ENCODE data around the gene ARMH1.

Gene ARMH1

DNA sequence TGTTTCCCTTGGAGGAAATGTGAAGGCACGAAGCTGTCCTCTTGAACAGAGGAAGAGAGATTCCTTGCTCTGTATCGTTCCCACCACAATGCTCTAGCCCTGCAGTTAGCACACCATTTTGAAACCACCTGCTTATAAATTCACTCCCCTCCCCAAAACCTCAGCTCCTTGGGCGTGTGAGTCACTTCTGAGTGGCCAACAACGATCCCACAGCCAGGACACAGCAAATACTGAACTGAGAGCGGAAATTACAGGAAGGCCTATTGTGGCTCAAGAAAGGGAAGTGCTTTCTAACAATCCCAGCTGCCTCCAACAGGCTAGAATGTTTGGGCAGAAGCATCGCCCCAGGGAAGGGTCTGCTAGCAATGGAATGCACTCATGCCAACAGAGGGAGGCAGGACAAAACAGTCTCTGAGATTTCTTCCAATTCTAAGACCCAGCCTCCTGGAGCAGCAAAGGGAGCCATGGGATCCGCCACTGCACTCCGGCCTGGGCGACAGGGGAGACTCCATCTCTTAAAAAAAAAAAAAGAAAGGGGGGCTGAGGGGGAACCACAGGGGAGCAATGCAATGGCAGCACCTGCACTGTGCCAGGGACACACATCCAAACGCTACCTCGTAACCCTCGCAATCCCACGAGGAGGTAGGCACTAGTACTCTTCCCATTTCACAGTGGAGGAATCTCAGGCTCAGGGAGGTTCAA lies 2.1 kb upstream of the ARMH1 start:
- peak; percentile 21 to 65 for DNase-seq

DNA sequence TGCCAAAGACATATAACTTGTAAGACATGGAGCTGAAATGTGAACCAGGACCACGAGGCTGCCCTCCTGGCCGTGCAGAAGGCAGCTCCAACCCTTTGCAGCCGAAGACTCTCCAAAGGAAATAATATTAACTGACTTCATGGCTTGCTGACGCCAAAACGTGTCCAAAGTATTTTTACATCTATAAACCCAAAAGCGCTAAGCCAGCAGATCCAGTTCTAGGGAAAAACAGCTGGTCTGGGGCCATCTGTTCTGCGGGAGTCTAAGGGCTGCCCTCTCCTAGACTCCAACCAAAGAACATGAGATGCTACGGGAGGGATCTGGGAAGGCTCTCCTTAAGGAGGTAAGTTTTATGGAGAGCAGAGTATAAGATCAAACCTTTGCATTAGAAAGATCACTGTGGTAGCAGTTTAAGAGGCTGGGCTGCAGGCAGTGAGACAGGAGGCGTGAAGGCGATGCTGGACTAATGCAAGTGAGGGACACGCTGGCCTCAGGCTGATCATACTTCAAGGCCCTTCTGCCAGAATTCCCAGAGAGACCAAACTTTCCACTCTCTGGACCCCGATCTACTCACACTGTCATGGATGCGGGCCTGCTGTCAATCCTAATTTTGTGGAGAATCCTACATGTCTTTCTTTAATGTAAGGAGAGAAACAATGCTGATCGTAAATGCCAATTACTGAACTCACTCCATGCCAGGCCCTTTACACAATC lies 1.4 kb upstream of the ARMH1 start:
- no peak for DNase-seq

DNA sequence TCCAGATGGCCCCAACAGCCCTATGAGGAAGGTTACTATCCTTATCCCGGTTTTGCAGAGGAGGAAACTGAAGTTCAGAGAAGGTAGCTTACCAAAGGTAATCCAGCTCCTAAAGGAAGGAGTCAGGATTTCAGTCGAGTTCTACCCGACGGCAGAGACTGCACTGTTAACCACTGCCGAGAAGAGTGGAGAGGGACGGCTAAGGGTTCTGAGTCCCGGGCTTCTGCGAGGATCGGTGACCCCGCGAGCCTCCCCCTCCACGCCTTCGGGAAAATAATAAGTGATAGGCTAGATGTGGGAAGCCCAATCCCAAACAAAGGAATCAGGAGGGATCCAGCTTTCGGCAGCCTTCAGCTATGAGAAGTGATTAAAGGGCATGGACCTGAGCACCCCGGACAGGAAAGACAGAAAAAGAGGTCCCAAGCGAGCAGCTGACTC lies 820 bp upstream of the ARMH1 start:
- no peak for DNase-seq

DNA sequence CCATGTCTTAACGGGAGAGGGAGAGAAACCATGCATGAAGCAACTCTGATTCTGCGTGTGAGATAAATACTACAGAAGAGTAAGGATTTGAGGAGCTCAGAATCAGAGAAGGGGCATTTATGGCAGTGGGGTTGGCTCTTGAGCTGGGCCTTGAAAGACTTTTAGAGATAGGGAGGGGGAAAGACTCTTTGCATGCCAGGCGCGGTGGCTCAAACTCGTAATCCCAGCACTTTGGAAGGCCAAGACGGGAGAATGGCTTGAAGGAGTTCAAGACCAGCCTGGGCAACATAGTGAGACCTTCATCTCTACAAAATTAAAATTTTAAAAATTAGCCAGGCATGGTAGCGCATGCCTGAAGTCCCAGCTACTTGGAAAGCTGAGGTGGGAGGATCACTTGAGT lies 672 bp downstream of the ARMH1 start:
- no peak for DNase-seq

DNA sequence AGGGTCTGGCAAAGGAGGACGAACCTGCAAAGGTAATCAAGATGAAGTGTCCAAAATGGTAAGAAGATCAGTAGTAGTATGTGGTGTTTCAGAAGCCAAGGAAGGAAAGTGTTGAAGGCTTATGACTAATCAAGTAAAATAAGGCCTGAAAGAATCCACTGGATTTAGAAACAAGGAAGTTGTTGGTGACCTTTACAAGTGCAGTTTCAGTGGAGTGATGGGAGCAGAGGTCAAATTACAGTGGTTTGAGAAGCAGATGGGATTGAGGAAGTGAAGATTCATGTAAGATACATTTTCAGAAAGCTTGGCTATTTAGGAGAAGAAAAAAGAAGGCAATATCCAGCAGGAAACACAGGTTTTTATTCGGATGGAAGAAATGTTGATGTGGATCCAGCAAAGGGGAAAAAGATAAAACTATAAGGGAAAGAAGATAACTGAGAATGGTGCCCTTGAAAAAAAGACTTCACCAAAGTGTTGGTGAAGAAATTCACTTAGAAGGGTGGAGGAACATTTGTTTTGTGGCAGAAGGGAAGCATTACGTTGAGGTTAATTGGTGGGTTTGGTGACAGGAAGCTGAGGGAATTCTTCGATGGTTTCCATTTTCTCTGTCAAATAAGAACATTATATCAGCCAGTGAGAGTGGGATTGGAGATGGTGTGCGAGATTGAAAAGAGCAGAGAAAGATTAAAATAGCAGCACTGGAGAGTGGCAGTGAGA lies 2.1 kb downstream of the ARMH1 start:
- peak in 1 of 2 donors; percentile 20 for DNase-seq

DNA sequence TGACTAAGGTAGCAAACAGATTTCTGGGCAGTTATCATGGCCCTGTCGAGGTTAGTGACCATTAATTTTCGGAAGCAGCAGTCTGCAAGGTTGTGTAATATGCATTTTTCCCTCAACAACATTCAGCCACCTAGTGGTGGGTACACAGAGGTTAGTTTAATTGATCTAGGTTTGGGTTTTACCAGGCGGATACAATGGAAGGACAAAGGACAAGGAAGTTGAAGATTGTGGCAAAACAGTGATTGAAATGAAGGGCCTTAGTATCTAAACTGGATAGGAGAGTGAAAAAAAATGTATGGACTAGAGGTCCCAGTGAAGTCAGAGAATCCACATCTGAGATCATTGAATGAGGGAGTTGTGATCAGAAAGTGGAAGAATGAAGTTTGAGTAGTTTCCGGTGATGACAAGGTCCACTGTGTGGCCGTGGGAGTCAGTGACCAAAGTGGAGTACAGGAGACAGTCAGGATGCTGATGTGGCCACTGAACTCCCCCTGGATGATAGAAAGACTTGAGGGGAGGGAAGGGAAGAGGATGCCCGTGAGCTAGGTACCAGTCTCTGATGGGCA lies 2.8 kb downstream of the ARMH1 start:
- peak; percentile 23 to 27 for DNase-seq

DNA sequence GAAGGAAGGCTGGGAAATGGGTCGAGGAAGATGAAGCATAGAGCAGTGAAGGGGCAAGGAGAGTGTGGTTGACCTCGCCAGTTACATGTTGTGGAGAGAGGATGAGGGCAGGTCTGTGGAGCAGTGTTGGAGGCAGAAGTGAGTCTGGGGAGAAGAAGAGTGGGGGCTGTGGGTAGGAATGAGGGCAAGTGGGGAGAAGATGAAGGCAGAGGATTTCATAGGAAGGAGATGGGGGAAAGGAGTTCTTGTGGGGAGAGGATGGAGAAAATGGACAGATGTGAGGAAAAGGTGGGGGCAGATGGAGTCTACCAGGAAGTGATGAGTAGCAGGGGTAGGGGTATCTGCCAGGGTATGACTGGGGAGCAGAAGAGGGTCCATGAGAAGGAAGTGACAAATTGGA lies 3.6 kb downstream of the ARMH1 start:
- no peak for DNase-seq

DNA sequence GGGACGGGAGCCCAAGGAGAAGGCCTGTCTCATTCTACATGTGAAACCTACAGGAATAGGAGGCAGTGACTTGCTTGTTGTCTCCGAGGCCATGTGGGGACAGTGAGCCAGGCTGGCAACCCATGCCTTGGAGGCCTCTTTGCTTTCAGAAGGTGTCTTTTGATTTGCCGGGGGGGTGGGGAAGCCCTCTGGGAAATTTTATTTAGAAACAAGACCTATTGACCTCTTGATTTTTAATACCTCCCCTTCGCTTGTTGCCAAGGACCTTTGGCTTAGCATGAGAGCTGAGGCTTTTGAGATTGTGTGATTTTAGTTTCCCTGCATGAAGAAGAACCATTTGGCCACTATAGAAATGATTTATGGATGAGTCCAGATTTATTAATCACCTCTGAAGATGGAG lies 4.1 kb downstream of the ARMH1 start:
- no peak for DNase-seq

DNA sequence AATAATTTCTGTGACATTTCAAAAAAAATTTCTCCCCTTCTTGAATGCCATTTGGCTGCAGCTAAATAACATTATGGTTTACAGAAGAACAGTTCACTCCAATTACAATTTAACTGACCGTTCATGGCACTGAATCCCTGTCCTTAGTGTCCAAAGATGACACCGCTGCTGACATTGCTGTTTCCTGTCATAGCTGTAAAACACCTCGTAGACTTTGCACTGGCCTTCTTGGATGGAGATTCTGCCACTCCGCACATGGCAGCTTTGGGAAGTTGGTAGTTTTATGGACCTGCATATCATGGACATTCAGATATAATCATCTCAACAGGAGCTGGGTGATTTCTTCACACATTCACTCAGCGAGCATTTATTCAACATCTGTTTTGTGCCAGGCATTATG lies 5.0 kb downstream of the ARMH1 start:
- DNase-seq: no peak

DNA sequence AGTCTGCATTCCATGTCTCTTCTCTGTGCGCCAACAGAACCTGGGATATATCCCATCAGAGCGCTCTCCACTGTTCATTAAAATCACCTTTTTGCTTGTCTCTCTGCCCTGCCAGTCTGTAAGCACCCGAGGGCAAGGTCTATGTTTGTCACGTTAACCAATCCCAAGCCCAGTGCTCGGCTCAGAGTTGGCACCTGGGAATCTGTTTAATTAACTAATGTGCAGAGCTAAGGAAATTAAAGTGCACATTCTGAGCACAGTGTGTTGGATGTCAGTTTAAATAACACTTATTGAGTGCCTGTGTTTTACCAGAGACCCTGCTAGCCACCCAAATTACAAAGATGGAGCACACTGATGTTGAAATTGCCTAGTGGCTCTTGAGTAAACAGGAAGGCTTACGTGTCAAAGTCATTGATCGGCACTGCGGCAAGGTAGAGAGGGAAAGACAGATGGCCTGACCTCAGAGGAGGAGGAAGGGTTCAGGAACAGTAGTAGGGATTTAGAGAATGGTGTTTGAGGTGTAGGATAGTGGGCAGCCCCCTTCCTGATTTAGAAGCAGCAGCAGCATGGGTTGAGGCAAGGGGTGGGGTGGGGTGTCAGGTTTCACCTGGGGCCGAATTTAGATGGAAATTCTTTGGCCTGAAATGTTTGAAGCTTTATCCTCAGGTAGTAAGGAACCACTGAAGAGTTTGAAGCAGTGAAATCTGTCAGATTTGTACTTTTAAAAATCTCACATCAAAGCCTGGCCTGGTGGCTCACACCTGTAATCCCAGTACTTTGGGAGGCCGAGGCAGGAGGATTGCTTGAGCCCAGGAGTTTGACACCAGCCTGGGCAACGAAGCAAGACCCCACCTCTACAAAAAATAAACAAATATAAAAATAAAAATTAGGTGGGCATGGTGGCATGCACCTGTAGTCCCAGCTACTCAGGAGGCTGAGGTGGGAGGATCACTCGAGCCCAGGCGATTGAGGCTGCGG lies 7.7 kb downstream of the ARMH1 start:
- no peak for DNase-seq

DNA sequence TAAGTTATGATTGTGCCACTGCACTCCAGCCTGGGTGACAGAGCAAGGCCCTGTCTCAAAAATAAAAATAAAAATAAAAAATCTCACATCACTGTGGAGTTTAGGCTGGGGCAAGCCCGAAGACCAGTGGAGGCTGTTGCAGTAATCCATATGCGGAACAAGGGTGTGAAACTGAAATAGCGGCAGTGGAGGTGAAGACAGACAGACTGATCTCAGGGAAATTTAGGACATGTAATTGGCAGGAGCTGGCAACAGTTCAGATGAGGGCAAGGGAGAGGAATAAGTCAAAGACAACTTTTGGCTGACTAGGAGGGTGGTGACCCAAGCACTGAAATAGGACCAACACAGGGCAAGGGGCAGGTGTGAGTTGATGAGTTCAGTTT lies 8.4 kb downstream of the ARMH1 start:
- DNase-seq: no peak

DNA sequence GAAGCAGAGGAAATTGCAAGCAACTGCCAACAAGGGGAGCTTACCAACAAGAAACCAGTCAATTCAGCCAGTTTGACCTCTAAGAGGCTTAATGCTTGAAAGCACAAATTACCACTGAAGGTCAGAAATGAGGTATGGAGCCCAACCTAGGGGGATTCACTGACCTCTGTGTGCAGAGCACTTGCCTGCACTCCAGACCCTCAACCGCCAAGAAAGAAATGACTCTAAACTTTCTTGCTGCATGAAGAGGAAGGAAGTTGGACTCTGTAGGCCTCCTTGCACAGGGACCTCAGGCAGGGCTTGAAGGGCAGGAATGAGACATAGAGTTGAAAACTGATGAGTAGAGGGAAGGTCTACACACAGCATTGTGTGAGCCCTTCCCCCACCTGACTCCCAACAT lies 10.0 kb downstream of the ARMH1 start:
- no peak for DNase-seq

DNA sequence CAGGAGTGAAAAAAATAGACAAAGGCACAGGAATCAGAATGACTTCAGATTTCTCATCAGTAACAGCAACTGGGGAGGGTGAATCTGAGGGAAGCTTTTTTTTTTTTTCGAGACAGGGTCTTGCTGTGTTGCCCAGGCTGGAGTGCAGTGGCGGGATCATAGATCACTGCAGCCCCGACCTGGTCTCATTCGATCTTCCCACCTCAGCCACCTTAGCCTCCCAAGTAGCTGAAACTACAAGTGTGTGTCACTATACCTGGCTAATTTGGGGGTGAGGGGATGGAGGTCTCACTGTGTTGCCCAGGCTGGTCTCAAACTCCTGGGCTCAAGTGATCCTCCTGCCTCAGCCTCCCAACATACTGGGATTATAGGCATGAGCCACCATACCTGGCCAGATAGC lies 10.7 kb downstream of the ARMH1 start:
- no peak for DNase-seq

DNA sequence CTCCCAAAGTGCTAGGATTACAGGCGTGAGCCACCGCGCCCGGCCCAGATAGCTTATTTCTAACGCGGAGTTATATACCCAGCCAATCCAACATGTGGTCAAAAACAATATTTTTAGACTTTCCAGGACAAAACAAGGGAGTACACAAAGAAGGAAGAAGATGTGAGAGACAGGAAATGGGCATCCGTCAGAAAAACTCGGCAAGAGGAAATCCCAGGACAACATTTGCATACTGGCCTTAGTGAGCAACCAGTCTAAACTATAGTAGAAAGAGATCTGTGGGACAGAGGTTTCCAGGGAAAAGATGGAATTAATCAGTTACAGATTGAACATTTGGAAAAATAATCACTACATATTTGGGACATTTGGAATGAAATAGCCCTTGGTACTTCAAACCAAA lies 11.4 kb downstream of the ARMH1 start:
- DNase-seq: no peak

DNA sequence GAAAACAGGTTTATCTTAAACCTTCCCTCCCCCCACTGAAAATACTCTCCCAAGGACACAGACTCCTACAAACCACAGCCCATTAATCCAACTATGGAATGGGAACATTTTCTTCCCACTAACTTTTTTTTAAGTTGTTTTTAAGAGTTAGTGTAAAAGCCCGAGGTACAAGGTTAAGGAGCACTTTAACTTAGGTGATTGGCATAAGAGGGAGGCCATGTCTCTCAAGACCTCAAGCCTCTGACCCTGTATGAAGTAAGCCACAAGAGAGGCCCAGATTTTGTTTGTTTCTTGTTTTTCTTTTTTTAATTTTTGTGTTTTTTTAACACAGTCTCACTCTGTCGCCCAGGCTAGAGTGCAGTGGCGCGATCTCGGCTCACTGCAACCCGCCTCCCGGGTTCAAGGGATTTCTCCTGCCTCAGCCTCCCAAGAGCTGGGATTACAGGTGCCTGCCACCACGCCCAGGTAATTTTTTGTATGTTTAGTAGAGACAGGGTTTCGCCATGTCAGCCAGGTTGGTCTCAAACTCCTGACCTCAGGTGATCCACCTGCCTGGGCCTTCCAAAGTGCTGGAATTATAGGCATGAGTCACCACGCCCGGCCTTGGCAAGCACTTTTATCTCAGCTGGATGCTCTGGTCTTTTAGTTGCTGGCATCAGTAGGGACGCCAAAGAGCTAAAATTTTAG lies 14.4 kb downstream of the ARMH1 start:
- no peak for DNase-seq

DNA sequence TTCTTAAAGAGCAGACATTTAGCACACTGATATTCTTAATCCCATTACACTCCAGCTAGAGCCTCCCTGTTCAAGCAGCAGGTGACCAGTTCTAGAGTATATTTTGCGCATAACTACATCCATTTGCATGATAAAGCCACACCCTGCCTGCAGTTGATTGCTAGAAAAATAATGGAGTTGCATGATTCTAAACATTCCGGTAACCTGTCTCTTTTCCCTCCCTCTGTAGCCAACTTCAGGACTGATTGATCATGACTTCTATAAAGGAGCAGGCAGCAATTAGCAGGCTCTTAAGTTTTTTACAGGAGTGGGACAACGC lies 14.9 kb downstream of the ARMH1 start:
- DNase-seq: no peak

DNA sequence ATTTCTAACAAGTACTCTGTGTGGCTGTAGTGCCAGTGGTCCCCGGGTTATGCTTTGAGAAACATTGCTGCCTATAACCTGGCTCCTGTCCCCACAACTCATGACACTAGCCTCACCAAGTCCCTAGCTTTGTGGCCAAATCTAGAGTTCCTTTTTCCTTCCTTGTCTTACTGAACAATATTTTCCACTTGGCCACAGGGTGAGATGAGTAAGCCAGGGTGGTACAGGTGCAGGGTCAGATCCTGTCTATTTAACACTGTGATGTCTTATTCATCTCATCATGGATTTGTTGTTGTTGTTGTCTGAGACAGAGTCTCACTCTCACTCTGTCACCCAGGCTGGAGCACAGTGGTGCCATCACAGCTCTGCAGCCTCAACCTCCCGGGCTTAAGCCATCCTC lies 18.6 kb downstream of the ARMH1 start:
- no peak for DNase-seq

DNA sequence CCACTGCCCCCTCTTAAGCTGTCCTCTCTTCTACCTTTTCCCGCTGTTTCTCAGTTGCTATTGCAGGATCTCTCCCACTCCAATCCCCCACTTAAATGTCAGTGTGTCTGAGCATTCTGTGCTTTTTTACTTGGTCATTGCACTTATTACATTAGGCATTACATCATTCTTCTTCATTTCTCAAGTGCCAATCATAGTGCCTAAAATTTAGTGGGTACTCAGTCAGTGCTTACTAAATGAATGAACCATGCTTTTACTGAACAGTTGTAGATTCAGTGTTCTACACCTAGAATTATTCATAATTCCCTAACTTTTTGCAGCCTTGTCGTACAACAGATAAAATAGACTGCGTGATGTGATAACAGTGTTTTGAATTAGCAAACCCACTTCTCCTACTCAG lies 19.4 kb downstream of the ARMH1 start:
- DNase-seq: no peak

DNA sequence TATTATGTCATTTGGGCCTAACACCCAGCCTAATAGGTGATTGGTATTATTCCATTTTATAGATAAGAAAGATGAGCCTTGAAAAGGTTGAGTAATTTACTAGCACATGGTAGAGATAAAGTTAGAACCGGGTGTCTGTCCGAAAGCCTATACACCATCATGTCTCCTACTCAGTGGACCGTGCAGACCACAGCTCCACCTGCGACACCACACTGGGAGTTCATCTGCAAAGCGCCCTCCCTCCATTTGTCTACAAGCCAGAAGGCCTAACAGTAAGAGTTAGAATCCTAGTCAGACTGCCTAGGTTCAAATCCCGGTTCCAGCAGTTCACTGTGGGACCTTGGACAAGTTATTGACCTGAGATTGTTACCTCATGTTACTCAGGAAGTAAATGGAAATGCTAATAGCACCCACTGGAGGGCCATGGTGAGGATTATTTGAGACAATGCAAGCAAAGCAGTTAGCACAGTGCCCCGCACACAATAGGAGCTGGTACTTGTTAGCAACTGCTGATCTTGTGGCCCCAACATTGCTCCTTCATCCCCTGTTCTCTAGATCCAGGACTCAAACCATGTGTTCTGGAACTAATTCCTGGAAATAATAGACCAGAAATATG lies 20.5 kb downstream of the ARMH1 start:
- DNase-seq: peak in 1 of 2 donors; percentile 26

DNA sequence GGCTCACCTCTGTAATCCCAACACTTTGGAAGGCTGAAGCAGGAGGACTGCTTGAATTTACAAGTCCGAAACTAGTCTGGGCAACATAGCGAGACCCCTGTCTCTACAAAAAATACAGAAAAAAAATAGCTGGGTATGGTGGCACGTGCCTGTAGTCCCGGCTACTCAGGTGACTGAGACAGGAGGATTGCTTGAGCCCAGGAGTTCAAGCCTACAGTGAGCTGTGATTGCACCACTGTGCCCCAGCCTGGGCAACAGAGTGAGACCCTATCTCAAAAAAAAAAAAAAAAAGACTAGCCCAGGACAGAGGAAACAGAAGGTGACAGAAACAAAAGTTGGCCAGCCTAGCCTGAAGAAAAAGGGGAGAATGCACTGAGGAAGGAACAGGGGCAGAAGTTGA lies 21.2 kb downstream of the ARMH1 start:
- DNase-seq: no peak

DNA sequence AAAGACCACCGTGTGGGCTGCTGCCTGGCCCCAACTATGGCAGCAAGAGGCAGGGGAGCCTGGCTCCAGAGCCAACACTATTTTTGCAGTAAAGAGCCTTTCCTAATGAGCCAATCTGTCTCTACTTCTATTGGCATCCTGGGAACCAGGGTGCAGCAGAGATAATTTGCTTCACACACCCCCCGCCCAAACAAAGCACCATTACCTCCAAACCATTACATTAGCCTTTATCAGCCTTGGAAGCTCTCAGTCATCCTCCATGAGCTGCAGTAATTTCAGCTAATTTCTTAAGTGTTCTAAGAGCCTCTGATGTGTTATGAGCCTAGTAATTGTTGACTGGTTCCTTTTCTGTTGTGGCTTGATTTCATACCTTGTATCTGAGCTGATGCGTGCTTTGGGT lies 21.6 kb downstream of the ARMH1 start:
- DNase-seq: no peak

Measured in CD4-positive, alpha-beta T cell treated with Interleukin-1 beta for 1 hour (primary cell).